Psoas muscle (tissue), 8 donors: ENCODE results near the gene CILP2. TPM values are rescaled to one million over a fixed set of nuclear protein-coding genes. Genes with fewer than 3 reads are reported as not detected.

Experiments used
- ATAC-seq, 4 donors: fragments of 200-7000 bp; cut with Tn5 transposase; one replicate each; pipeline ENCODE4 v1.9.1; 2020; ENCODE audit warnings: moderate library complexity in 3 of 4, mild to moderate bottlenecking in 2 of 4
- DNase-seq, 2 donors: peaks; one replicate each; pipeline ENCODE4 v3.0.0-alpha.2; 2020
- H3K27ac ChIP-seq: fragments of 200-600 bp; one replicate; pipeline ENCODE4 v1.8.0; 2022
- H3K27me3 ChIP-seq, 3 donors: fragments of 200-600 bp in 1 of 3; one replicate each; pipeline versions ENCODE4 v1.6.1 to v1.8.0; 2013 to 2022; ENCODE audit warnings: low read length in 2 of 3, mild to moderate bottlenecking in 2 of 3, moderate library complexity in 1 of 3; ENCODE audit not compliant: insufficient read depth in 3 of 3
- H3K36me3 ChIP-seq, 2 donors: fragments of 200-600 bp in 1 of 2; one replicate each; pipeline versions ENCODE4 v1.6.1 to v1.8.0; 2013 to 2022; ENCODE audit warnings: low read depth in 1 of 2, mild to moderate bottlenecking in 1 of 2, moderate library complexity in 1 of 2; ENCODE audit not compliant: insufficient read depth in 1 of 2
- H3K4me1 ChIP-seq: fragments of 200-600 bp; one replicate; pipeline ENCODE4 v1.8.0; 2022
- H3K4me3 ChIP-seq: fragments of 200-600 bp; one replicate; pipeline ENCODE4 v1.8.0; 2022; ENCODE audit warnings: mild to moderate bottlenecking
- H3K9me3 ChIP-seq: fragments of 200-600 bp; one replicate; pipeline ENCODE4 v1.8.0; 2022
- WGBS, 3 donors: extraction: QIAGEN DNeasy Blood & Tissue Kit; methylation state at CpG; one replicate each; pipeline versions ENCODE4 v1.1.6 to v1.1.7; 2013; 5-methylcytosine and 5-hydroxymethylcytosine counted together
- intact Hi-C, 2 donors: fragments of 100-400 bp; cut with DNase I; formaldehyde crosslinking; loops; one replicate each; pipeline versions ENCODE4 v1.11.0 to v1.14.2; 2022
- polyA plus RNA-seq, 3 donors: library from polyadenylated mRNA; stranded (reverse); fragments of 200-250 nt; gene quantifications; one replicate each; pipeline ENCODE4 v1.2.3, GENCODE V29; 2013
- total RNA-seq, 4 donors: library from RNA; stranded (reverse); fragmentation: NEBNext Ultra II Directional in 2 of 4; extraction: Animal tissue kit (Norgen Biotek cat#: 25700) in 2 of 4; gene quantifications; one replicate each; pipeline versions ENCODE4 v1.2.1 to v1.2.4, GENCODE V29; 2021 to 2023
- TF ChIP-seq, protein P1 (sequence below): fragments of 200-600 bp; IDR thresholded peaks from one replicate; pipeline ENCODE4 v1.8.0; 2022; ENCODE audit warnings: antibody characterized with exemption
- donor health status: healthy with polysubstance abuse.
- donor health status: DM: no; HTN: no; CAD: no; lungs with moderate emphysema.
- donor health status: Bipolar disorder and iron deficiency.
- donor health status: healthy.
- donor health status: DM: yes; HTN: yes; CAD: no.
- donor health status: DM: no; HTN: no; CAD: no.
- donor health status: DM: no; HTN: no; CAD: no.
- donor health status: DM: yes; HTN: yes; CAD: no.

Gene CILP2
- total and polyA plus RNA-seq, 7 donors = 0.03 TPM; not detected in 6

- intact Hi-C loops = no loop called here
- Histone ChIP-seq H3K9me3 (no peaks in the 10 kb centered on the region), H3K4me1 (peaks cover 16% of the 10 kb centered on the region), H3K27me3 (no peaks in the 10 kb centered on the region), H3K36me3 (no peaks in the 10 kb centered on the region), H3K4me3 (peak overlapping the region; percentile 57), H3K27ac (no peak overlapping the region)
- WGBS, 3 donors = 81 to 83% (median 82%) methylated on average over 17 of the region's 17 CpGs
- DNase-seq (no peak), ATAC-seq (no peak)
- TF ChIP-seq, protein P1, sequence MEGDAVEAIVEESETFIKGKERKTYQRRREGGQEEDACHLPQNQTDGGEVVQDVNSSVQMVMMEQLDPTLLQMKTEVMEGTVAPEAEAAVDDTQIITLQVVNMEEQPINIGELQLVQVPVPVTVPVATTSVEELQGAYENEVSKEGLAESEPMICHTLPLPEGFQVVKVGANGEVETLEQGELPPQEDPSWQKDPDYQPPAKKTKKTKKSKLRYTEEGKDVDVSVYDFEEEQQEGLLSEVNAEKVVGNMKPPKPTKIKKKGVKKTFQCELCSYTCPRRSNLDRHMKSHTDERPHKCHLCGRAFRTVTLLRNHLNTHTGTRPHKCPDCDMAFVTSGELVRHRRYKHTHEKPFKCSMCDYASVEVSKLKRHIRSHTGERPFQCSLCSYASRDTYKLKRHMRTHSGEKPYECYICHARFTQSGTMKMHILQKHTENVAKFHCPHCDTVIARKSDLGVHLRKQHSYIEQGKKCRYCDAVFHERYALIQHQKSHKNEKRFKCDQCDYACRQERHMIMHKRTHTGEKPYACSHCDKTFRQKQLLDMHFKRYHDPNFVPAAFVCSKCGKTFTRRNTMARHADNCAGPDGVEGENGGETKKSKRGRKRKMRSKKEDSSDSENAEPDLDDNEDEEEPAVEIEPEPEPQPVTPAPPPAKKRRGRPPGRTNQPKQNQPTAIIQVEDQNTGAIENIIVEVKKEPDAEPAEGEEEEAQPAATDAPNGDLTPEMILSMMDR = no peak
Observed at GRCh38 chr19:19513682-19514081, 24.4 kb upstream of the CILP2 start.

DNA sequence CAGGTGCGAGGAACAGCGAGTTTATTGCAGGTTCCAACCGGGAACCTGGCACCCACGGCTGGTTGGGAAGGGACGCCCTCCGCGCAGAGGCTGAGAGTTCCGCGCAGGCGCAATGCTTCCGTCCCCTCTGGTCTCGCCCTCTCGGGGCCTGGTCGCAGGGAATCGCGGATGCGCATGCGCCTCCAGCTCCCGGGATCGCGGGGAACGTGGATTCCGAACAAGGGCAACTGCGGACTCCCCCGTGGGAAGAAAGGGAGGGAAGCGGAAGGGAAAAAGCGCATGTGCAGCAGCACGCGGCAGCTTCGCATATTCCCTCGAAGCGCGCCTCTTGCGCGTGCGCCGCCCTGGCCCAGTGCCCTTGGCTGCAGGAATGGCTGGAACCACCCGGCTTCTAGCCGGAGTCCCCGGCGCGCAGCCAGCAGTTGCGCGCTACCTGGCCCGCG, 23.8 kb upstream of the CILP2 start:
- Histone ChIP-seq H3K36me3 (peaks cover 0 to 4% of the 10 kb centered on the region in 2 donors), H3K27me3 (no peaks in the 10 kb centered on the region), H3K27ac (no peak overlapping the region), H3K9me3 (no peaks in the 10 kb centered on the region), H3K4me3 (peak overlapping the region; percentile 57), H3K4me1 (peaks cover 16% of the 10 kb centered on the region)
- DNase-seq = peak; percentile 74 to 85
- 7 to 15% (median 12%) methylated on average over 45 to 46 of the region's 46 CpGs for WGBS, 3 donors
- intact Hi-C loops = no loop called here
- TF ChIP-seq, protein P1 = no peak
- peak; percentile 11 to 23 (median 15) for ATAC-seq

GRCh38 chr19:19514881-19515641, 23.0 kb upstream of the CILP2 start, which contains the start of gene TSSK6:
Gene TSSK6 (minus strand): TSS chr19:19515548. CDS start chr19:19515427, 121 bp downstream.
- TF ChIP-seq, protein P1 = no peak
- Histone ChIP-seq H3K27ac (peak within 1 kb of the TSS; percentile 85), H3K36me3 (peaks cover 0 to 12% of the 10 kb centered on the region in 2 donors), H3K9me3 (no peaks in the 10 kb centered on the region), H3K4me3 (peak within 1 kb of the TSS; percentile 76), H3K27me3 (no peaks in the 10 kb centered on the region), H3K4me1 (peaks cover 16% of the 10 kb centered on the region)
- peak in 1 of 4 donors; percentile 2 for ATAC-seq
- DNase-seq = peak in 1 of 2 donors; percentile 70
- 83 to 88% (median 83%) methylated on average over 73 to 74 of the region's 74 CpGs for WGBS, 3 donors
- intact Hi-C loops = no loop called here

DNA sequence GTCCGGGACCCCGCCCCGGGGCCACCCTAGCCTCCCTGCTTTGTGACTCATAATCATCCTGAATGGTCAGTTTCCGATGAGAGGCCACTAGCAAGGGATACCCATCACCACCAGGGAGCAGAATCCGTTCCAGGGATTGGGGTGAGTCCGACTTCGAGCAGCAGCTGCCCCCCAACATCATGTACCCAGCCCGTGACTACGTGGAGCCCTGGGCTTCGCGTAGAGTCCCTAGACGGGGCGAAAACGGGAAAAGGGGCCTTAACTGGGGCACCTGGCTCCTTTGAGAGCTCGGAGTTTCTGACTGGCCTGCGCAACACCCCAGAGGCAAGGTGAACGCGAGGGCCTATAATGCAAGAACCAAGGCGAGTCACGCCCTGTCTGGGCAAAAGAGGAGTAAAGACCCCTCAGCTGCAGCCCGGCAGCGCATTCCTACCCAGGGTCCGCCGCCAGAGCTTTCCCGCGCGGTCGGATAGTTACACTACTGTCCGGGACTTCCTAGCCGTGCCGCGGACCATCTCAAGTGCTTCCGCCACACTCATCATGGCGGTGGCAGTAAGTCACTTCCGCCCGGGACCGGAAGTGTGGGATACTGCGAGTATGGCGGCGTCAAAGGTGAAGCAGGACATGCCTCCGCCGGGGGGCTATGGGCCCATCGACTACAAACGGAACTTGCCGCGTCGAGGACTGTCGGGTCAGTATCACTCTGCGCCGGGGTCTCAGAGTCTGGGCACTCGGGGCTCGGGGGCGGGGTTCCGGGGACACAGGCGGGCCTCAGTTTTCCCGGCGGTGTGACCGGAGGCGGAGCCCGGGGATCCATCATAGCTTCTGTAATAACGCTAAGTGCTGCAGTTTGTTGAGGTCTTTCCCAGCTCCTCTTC, 22.2 kb upstream of the CILP2 start, which contains the start of gene NDUFA13:
TSS of gene NDUFA13 (plus strand) at position 584 of the 878 bp plus-strand sequence. CDS start at position 598, 14 bp downstream.
- Histone ChIP-seq H3K36me3 (peaks cover 0 to 20% of the 10 kb centered on the region in 2 donors), H3K4me1 (peaks cover 22% of the 10 kb centered on the region), H3K9me3 (no peaks in the 10 kb centered on the region), H3K27ac (peak within 1 kb of the TSS; percentile 85), H3K27me3 (no peaks in the 10 kb centered on the region), H3K4me3 (peak within 1 kb of the TSS; percentile 76)
- ATAC-seq (peak; percentile 90 to 95 (median 93)), DNase-seq (peak; percentile 93 to 96)
- intact Hi-C loops = no loop called here
- WGBS, 3 donors = 5 to 6% (median 5%) methylated on average over 61 of the region's 61 CpGs
- TF ChIP-seq, protein P1 = peak; percentile 9
